HG02642 (cell line): ENCODE measurements around the gene CD34.

Source experiments
- ATAC-seq: cut with Tn5 transposase; IDR thresholded peaks from one replicate; pipeline ENCODE4 v1.9.1; 2021; ENCODE audit warnings: mild to moderate bottlenecking; ENCODE audit not compliant: unreplicated experiment, poor library complexity

The CD34 gene

DNA sequence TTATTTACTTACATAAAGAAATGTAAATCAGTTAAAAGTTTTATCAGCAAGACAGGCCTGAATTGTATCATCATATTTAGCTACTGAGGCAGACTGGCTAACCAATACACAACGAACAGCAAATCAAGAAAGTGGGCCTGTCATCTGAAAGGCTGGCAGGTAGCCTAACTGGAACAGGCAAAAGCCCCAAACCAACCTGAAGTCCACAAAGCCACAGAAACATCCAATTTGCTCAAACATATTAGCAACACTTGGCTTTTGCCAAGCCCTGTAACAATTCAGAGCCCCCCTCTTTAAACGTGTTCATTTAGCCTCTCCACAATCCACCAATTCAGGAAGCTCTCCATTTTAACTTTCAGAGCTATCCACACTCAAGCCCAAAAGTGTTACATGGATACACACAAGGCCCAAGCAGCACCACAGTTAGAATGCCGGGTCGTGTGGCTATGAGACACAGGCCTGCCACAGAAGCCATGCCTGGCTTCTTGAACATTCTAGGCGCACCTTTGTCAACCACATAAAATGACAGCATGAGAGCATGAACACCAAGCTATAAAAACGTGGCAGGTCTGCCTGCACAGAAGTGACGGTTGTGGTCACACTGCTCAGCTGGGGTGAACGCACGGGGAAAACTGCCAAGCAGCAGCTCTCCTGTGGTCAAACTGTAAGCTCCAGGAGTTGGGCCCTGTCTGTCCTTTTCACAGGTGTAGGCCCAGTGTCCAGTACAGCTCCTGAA lies 49.3 kb downstream of the CD34 start:
- peak; percentile 39 for ATAC-seq

GRCh38 chr1:207860531-207860930 lies 50.4 kb downstream of the CD34 start:
- no peak for ATAC-seq

- no peak for ATAC-seq
Observed at GRCh38 chr1:207858806-207859205, 52.1 kb downstream of the CD34 start.

DNA sequence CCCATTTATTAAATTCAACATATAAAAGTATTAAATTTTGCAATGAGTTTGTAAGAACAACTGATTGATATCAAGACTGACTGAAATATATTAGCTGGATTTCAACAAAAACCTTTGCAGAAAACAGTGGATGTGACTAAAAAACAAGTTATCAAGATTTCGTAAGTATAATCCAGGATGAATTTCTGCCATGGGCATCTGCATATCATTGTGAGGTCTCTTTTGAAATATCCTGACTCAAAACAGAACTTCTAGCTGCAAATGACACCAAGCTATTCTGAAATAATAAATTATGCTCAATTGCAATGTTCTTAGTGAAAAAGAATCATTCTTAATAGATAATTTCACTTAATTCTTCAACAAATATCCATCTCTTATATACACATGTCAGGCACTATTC lies 52.6 kb downstream of the CD34 start:
- no peak for ATAC-seq

GRCh38 chr1:207857447-207857846 lies 53.5 kb downstream of the CD34 start:
- ATAC-seq = no peak

DNA sequence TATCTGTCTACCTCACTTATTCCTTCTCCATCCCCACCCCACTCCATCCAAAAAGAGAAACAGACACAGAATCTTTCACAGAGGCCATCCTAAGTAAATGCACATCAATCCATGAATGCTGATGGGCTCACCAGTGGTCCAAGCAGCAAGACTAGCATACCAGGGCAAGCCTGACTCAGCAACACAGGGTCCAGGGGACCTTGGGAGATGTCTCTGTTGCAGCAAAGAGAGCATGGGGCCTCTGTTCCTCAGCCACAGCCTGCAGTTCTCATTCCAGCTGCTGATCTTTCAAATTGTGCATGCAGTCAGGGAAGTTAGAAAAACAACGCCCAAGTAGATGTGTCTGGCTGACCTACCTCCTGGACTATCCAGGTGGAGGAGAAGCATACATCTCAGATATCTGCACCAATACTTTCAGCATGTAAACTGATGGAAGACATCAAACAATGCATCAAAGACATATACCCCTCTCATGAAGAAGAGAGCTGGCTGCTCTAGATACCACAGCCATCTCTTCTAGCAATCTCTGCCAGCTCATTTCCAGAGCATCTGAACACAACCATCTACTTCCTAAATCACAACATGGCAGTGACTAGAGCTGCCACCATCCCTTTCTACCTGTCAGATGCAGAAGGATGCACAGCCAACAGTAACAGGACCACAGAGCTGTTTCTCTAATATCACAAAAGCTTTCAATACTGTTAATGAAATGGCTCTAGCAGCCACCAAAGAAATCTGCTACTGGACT lies 54.5 kb downstream of the CD34 start:
- no peak for ATAC-seq

GRCh38 chr1:207854001-207854400 lies 56.9 kb downstream of the CD34 start:
- ATAC-seq = no peak

- ATAC-seq = no peak
Observed at GRCh38 chr1:207853372-207853757, 57.6 kb downstream of the CD34 start.

DNA sequence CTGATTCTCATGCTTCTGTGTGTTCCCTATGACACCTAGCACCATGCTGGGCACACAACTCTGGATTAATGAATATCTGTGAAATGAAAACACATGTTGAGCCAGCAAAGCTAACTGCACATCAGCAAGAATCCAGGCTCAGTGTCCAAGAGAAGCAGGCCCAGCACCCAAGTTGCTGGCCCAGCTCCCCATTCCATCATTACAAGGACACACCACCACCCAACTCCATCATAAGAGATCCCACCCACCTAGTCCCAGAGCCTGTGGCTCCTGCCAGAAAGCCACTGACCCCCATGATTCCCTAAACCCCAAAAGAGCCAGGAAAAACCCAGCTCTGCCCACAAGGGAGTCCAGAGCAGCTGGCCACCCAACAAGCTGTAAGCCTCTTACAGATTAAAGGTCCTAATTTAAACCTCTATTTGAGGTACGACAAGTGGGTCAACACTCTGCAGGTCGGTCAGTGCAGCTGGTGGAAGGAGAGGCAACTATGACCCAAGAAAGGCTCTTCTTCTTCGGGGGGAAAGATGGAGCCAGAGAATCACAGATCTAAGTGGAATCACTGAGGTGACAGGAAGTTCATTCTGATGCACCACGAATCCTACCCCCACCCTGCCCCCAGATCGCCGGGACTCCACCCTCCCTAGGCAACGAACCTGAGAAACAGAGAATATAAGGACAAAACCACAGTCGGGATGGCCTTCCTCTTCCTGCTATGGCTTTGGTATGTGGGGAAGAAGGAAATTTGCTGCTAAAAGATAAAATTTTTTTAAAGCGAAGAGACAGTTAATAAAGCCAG lies 58.2 kb downstream of the CD34 start:
- no peak for ATAC-seq

- ATAC-seq = no peak
Observed at GRCh38 chr1:207851696-207852095, 59.2 kb downstream of the CD34 start.

DNA sequence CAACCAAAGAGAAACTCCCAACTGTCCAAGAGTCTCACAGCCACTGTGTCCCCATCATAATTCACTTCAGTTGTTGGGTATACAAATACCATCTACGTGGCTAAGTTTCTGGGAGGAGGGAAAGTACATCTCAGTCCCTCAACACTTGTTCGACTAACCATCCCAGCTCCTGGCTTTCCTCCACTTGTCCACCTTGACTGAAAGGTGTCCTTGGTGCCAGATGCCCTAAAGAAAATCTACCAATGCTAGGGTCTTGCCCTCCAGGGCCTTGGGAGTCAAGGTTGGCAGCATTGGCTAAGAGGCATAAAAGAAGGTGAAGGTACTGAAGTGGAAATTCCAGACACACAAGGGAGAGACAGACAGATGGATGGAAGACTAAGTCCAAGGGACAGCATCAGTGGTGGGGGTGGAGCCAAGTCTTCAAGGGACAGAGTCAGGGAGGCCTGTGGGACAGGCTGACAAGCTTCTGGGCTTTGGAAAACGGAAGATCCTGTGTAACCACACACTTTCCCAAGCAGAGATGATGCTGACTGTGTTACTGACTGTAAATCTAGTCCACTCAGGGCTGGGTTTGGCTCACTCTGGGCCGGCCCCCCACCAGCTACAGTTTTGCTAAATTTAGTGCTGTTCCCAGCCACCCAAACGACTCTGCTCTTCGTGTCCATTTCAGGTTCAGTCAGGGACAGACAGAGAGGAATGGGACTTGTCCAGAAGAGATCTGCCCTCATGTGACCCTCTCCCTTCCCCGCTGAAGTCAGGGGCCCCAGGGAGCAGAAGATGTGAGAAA lies 60.1 kb downstream of the CD34 start:
- ATAC-seq = no peak

- ATAC-seq = no peak
Observed at GRCh38 chr1:207849646-207850045, 61.3 kb downstream of the CD34 start.

GRCh38 chr1:207849016-207849415 lies 61.9 kb downstream of the CD34 start:
- ATAC-seq = no peak

DNA sequence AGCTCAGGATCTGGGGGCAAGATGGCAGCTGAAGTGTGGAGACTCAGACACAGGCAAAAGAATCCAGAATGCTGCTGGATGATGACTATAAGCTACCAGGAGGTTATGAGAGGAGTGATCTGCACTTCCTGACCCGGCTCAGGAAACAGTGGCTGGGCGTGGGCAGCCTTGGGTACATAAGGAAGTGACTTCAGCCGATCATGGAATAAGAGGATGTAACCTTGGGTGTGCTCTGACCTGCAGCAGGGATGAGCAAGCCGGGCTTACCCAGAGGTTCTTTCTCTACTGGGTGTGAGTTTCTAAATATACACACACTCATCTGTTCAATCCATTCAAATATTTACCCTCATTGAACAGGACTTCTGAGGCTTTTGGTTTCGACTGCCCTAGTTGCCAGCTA lies 62.7 kb downstream of the CD34 start:
- no peak for ATAC-seq

GRCh38 chr1:207847116-207847515 lies 63.8 kb downstream of the CD34 start:
- no peak for ATAC-seq

- no peak for ATAC-seq
Observed at GRCh38 chr1:207845109-207845508, 65.8 kb downstream of the CD34 start.

DNA sequence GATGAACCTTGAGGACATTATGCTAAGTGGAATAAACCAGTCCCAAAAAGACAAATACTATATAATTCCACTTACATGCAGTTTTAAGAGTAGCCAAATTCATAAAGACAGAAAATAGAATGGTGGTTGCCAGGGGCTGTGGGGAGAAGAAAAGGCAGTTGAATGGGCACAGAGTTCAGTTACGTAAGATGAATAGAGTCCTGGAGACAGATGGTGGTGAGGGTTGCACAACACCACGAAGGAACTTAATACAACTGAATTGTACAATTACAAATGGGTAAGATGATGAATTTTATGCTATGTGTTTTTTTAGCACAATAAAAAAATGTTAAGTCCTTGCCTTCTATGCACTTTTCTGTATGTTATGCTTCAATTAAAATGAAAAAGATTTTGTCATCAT lies 66.6 kb downstream of the CD34 start:
- no peak for ATAC-seq

- ATAC-seq = no peak
Observed at GRCh38 chr1:207842506-207842905, 68.4 kb downstream of the CD34 start.

GRCh38 chr1:207841901-207842300 lies 69.0 kb downstream of the CD34 start:
- no peak for ATAC-seq

DNA sequence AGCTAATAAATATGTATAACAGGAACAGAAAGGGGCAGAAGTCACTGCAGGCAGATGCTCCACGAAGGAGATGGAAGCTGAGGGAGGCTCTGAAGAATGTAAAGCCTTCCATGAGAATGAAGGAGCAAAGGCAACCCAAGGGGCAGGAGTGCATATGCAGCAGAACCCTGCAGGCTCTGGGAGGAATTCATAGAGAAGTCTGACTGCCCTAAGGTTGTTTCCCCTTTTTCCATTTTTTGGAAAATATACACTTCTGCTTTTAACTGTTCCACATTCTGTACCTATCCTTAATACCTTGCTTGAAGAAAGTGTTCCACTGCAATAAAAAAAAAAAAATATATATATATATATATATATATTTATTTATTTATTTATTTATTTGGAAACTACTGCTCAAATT lies 69.6 kb downstream of the CD34 start:
- no peak for ATAC-seq
